Raji (cell line): ENCODE data around the gene OR56A1.

Source experiments
- POLR2A ChIP-seq: IDR thresholded peaks from 2 replicates; pipeline ENCODE4 v1.6.1; 2011; ENCODE audit warnings: low read depth, low read length, control low read depth; ENCODE audit not compliant: insufficient read depth

Gene OR56A1, protein sequence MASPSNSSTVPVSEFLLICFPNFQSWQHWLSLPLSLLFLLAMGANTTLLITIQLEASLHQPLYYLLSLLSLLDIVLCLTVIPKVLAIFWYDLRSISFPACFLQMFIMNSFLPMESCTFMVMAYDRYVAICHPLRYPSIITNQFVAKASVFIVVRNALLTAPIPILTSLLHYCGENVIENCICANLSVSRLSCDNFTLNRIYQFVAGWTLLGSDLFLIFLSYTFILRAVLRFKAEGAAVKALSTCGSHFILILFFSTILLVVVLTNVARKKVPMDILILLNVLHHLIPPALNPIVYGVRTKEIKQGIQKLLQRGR

DNA sequence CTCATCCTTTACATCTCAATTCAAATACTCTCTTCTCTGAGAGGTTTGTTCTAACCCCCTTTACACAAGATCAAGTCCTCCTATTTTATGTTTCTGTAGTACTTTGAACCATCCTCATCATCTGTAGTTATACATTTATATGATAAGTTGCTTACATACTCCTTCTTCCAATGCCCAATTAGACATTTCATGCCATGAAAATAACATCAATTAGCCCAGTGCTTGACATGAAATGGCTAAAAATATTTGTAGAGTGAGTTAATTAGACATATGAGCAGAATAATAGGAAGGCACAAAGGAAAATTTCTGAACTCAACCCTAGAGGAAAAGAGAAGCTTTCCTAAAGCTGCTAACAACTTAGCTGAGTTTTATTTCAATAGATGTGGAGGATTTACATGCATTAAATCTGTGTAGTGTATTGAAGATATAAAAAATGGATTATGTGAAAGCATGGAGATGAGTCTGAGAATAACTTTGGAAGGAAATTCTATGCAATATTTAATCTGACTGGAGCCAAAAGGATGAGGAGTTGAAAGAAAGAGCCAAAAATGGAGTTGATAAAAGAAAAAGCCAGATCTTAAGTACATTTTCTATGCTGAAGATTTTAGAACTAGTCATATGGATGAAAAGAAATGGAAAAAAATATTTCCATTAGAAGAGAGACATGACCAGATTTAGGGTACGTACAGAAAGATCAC lies at the start of gene OR56A1:
Gene OR56A1, minus strand, starts transcription at position 51 of the 698 bp plus-strand sequence. CDS start 3,066 bp downstream, outside the sequence.
- no peak for TF ChIP-seq POLR2A

GRCh38 chr11:6079463-6079862 lies 48.9 kb upstream of the OR56A1 start:
- TF ChIP-seq POLR2A, result no peak

DNA sequence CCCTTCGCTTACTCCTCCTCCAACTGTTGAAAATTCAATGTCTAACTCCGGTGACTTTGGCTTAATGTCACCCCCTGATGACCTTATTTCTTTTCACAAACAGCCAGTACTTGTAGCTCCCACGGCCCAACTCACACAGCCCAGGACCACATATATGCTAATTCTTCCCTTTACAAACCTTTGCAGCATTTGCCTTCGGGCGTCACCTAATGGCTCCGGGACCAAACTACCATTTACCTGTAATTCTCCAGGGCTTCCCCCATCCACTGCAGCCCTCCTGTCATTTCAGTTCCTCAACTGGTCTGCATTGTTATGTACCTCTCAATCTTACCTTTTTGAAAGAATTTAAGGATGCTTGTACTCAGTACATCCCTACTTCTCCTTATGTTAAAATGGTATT lies 47.2 kb upstream of the OR56A1 start:
- no peak for TF ChIP-seq POLR2A

DNA sequence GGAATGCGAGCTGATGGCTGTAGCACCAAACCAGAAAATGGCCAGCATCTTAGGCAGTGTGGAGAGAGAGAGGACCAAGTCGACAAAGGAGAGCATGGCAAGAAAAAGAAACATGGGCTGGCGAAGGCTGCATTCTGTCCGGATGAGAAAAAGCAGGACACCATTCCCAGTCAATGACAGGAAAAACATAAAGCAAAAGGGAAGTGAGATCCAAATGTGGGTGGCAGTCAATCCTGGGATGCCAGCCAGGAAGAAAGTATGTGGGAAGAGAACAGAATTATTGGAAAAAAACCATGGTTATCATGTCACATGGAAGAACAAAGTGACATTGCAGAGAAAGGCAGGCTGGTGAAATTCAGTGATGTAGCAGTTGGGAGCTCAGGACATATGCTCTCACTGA lies 36.9 kb upstream of the OR56A1 start:
- no peak for TF ChIP-seq POLR2A

GRCh38 chr11:6062691-6063358 lies 32.3 kb upstream of the OR56A1 start:
- TF ChIP-seq POLR2A, result no peak

DNA sequence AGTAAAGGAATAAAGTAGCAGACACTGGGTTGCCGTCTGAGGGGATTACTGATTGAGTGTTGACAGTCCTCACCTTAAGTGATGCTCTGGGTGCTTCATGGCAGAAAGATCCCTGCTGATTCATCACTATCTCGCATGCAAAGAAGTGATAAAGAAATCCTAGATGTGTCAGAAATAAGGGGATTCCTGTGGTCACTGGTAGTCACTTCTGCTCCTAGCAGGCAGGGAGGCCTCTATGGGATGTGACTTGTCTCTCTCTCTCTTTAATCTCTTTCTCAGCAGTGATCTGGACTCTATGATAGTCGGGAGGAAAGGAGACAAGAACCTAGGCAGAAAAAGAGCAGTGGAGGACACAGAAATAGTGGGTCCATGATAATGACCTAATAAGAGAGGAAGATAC lies 30.9 kb upstream of the OR56A1 start:
- no peak for TF ChIP-seq POLR2A

DNA sequence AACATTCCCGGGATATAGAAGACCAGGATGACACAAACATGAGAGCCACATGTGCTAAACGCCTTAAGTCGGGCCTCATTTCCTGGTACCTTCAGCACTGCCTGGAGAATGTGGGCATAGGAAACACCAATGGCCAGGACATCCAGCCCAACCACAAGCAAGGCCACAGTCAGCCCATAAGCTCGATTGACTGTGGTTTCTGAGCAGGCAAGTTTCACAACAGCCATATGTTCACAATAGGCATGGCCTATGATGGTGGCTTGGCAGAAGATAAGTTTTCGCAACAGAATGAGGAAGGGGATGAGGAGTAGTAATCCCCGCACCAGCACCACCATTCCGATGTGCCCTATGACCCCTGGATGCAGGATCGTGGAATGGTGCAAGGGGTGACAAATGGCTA lies 26.9 kb upstream of the OR56A1 start:
- no peak for TF ChIP-seq POLR2A

DNA sequence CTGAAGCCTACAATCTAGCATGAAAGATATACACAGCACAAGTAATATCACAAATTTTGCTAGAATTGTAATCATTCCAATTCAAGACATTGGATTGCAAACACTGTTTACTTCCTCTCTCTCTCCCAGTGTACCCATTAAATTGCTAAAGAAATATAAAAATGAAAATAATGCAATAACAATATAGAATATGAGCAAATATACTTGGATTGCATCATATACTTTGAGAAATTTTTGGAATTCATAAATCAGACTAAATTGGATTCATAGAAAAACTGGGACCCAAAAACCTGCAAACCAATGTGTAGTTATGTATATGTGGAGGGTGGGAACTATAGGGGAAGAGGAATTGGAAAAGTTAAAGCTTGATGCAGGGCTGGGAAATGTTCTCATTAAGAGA lies 25.0 kb upstream of the OR56A1 start:
- no peak for TF ChIP-seq POLR2A

GRCh38 chr11:6052374-6052773 lies 21.8 kb upstream of the OR56A1 start:
- TF ChIP-seq POLR2A, result no peak

DNA sequence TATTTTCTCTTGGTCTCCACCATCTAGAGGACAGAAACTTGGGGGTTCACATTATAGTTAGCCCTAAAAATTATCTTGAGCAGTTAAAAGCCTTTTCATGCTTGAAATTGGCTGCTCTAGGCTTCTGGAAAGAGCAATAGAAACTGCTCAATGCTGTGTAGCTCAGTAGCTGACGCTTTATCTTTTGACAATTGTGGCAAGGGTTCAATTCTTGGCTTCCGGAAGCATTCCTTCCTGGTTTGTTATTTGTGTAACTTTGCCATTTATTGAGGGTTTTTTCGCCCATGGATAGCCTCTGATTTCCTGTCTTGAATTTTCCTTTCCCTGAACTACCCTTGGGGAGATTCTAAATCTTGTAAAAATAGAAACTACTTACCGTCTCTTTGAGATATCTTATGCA lies 10.3 kb upstream of the OR56A1 start:
- no peak for TF ChIP-seq POLR2A

DNA sequence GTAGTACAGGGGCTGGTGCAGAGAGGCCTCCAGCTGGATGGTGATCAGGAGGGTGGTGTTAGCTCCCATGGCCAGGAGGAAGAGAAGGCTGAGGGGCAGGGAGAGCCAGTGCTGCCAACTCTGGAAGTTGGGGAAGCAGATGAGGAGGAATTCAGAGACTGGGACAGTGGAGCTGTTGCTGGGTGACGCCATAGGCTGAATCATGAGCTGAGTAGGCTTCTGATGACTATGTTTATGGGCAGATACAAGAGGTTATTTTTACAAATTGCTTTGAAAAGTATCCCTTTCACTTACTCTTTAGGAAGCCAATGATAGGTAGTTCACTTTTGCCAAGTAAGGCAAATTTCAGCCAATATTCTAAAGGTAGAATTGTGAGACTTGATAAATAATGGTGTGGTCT lies 3.1 kb downstream of the OR56A1 start:
- no peak for TF ChIP-seq POLR2A

- no peak for TF ChIP-seq POLR2A
Observed at GRCh38 chr11:6025056-6025455, 5.5 kb downstream of the OR56A1 start.

DNA sequence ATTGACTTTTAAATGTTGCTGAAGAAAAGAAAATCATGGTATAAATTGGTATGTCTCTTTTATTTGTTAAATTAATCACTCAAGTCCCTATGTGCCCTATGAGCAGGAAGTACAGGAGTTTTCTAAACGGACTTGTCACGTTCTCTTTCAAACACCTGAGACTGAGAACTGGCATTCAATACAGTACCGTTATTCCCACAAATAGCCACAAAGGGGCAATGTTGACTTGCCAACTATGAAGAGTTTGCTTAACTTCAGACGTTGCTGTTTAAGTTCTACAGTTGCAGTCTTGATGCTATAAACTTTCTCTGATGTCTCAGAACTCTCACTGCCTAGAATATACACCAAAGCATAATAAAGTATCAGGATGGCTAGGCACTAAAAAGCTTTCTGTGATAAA lies 7.6 kb downstream of the OR56A1 start:
- no peak for TF ChIP-seq POLR2A

DNA sequence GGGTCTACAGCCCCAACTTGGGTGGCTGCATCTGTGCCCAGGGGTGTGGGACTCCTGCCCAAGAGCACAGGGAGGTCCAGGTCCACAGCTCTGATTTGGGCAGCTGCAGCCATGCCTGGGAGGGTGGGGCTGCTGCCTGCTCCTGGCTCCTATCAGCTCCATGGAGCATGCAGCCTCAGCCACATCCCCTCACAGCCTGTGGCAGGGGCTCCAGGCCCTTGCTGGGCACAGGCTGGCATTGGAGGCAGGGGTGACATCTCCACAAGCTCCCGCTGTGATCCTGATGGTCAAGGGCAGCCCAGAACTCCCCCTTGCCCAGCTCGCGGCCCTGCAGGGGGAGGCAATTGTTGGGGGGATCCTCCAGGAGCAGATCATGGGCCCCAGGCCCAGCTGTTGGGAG lies 17.5 kb downstream of the OR56A1 start:
- no peak for TF ChIP-seq POLR2A

- TF ChIP-seq POLR2A, result no peak
Observed at GRCh38 chr11:6012035-6012668, 18.4 kb downstream of the OR56A1 start.

- TF ChIP-seq POLR2A, result no peak
Observed at GRCh38 chr11:6006846-6007245, 23.7 kb downstream of the OR56A1 start, which contains the start of gene OR56A4. Gene OR56A4 (minus strand): TSS chr11:6006946. CDS start chr11:6002992, 3,954 bp downstream.
